ENCODE measurements around the gene FBXO31.
"Not testable (repeated sequence)": the region's sequence is repeated elsewhere in the genome, so short reads cannot be mapped to it uniquely, and the experiment has no call there.

Gene FBXO31

DNA sequence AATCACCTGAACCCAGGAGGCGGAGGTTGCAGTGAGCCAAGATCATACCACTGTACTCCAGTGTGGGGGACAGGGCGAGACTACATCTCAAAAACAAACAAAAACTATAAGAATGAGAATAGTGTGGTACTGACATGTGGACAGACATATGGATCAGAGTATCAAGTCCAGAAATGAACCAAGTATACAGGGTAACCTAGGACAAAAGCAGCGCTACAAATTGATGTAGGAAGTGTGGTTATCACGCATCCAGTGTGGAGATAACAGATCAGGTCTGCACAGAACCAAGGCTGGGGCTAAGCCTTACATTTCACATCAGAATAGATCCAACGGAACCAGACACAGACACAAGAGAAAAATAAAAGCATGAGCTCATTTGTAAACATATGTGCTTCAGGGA is 43.4 kb downstream of the FBXO31 start:
- DNase-seq = no peak

DNA sequence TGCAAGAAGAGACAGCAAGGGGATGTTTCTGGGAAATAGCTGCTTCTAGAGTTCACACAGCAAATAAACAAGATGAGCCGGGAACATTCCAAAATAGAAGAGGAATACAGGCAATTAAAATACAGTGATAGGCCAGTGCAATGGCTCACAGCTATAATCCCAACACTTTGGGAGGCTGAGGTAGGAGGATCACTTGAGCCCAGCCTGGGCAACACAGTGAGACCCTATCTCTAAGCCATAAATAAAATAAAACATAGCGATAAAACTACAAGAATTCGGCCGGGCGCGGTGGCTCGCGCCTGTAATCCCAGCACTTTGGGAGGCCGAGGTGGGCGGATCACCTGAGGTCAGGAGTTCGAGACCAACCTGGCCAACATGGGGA is 43.9 kb downstream of the FBXO31 start:
- not testable (repeated sequence) for DNase-seq

DNA sequence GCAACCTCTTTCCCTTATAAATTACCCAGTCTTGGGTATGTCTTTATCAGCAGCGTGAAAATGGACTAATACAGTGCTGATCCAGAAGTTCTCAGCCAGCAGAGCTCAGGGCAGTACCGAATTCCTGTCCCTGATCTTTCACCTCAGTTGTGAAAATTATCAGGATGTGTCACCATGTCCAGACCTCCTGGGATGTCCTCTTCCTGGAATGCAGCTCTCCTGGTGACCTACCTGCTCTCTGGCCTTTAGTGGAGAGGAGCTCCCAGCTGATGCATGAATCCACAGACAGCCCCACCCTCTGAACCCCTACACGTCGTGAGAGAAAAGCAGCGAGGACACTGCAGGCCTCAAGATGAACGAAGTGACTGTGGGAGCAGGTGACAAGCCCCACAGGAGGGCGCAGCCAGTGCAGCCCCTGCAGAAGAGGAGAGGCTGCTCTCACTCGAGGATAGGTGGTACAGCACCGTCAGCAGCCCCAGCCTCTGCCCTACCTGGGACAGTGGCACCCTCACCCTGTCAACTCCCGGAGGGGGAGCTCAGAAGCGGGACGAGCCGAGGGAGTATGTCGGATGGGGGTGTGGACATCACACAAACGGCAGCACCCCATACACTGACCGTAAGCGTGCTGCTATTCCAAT is 44.4 kb downstream of the FBXO31 start:
- no peak for DNase-seq

DNA sequence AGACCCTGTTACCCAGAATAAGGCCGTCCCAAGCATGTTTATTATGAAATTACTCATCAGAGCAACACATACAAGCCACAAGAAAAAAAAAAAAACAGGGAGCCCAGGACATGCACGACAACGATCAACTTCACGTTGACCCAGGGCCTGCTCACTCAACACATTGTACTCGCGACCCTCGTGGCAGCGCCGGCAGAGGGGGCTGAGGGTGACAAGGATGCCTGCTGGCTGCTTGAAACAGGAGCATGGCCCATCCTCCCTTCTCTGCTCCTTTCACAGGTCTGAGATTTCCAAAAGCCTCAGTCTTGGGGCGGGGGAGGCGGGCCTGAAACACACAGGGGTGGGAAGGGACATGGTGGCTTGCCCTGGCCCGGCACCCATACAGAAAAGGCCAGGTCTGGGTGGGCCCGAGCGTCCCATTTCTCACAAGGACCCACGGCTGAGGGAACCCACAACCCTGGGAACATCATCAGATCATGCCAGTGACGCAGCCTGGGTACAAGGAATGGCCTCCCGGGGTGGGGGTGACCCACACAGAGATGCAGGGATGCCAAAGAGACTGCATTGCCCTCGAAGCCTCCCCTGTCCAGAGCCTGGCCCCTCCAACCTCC is 45.3 kb downstream of the FBXO31 start:
- no peak for DNase-seq

DNA sequence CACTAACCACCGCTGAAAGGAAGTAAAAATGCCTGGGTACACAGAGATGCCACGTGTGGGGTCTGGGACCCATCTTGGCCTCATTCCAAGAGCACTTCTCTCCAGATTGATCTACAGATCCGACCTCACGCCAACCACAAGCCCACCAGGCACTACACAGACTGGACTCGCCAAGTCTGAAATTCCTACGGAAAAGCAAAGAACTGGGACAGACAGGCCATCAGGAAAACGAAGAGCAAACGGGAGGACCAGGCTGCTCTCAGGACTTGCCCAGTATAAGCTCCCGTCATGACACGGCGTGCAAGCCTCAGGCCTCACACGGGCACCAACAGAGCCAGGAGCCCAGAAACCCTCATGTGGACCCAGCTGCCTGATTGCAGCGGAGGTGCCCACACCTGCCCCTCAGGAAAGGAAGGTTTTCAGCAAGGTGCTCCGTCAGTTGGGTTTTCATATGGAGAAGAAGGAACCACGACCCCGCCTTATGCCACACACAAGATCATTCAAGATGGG is 46.3 kb downstream of the FBXO31 start:
- peak; percentile 67 for DNase-seq

DNA sequence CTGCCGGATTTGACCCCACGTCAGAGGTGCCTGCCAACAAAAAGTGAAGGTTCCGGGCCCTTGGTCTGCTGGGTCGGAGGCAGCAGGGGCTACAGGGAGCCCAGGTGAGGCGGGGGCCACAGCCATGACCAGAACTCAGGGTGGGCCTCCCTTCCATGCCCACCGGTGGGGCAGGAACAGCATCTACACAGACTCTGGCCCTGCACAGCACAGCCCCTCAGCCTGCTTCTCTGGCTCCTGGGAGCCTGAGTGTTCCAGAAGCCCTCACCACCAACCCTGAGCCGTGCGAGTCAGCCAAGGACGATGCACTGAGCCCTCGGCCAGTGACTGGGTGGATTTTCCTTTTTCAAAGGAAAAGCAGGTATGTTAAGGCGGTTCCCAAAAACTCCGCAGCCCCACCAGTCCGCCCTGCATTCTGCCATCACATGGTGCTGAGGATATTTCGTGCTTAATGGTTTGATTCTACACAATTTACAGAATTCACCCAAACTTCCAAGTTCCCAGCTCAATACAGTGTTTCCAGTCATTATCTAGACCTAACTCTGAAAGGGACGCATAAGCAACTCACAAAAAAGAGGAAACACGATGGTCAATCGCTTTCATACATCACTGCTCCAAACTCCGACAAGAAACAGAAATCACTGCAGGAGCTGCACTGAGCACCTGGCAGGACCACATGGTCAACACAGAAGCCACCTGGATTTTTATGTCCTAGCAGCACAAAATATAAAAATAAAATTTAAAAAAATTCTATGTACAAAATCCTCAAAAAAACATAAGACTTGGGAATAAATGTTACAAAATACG is 46.9 kb downstream of the FBXO31 start:
- DNase-seq = peak; percentile 32

DNA sequence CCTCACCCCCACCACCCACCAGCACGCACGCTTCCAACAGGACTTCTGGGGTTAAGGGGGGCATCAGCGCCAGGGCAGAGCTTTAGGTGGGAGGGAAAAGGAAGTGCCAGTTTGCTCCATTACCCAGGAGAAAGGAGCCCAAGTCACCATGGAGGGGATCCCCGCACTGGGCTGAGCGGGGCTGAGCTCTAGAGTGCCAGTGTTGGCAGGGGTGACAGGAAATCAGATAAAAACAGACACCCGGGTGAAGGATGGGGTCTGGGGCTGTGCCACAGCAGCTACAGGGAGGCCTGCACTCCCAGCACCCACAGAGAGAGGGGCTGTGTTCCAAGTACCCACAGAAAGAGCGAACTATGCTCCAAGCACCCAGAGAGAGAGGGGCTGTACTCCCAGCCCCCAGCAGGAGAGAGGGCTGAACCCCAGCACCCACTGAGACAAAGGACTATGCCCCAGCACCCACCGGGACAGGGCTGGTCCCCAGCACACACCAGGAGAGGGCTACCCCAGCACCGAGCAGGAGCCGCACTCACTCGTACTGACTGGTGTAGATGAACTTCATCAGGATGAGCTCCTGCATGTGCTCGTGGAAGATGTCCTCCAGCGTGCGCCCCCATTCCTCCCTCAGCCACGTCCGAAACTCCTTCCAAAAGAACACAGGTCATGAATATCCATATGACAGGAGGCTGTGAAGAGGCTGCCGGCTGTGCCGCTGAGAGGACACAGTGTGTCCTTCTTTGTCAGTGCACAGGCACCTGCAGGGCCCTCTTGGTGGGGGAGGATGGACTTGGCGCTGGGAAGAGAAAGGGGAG is 47.7 kb downstream of the FBXO31 start:
- DNase-seq = no peak

DNA sequence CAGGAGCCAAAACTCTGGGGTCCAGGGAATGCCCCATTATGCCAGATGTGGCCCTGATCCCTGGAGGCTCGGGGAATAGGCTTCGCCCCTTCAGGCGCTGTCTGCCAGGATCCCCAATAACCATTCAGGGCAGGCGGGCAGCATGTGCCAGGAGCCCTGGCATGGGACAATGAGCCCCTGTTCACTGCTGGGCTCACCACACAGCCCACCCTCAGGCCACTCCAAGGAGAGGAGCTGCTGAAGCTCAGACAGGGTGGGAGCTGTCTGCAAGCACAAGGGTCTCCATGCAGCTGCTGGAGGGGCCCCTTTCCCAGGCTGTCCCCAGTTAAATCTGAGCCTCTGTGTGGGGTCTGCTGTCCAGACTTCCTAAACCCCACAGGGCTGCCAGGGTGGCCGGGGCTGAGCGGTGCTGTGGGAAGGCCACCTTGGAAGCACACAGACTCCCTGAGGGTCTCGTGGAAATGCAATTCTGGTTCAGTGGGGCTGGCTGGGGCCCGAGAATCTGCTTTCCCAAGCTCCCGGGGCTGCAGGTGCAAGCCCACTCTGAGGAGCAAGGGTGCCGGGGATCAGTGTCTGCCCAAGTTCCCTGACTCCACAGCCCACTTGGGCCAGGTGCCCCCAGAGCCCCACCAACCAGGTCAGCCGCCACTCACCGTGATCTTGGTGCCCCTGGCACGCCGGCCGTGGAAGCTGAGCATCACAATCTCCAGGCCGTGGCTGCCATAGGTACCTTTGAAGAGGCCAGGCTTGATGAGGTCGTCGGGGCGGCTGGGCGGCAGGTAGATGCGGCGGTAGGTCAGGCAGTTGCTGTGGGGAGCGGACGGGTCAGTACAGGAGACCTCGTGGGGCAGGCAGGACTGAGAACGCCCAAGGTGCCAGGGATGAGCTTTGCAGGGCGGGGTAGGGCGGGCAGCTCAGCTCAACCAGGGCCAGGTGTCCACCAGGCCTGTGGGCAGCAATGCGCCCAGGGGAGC is 48.6 kb downstream of the FBXO31 start:
- DNase-seq = no peak

DNA sequence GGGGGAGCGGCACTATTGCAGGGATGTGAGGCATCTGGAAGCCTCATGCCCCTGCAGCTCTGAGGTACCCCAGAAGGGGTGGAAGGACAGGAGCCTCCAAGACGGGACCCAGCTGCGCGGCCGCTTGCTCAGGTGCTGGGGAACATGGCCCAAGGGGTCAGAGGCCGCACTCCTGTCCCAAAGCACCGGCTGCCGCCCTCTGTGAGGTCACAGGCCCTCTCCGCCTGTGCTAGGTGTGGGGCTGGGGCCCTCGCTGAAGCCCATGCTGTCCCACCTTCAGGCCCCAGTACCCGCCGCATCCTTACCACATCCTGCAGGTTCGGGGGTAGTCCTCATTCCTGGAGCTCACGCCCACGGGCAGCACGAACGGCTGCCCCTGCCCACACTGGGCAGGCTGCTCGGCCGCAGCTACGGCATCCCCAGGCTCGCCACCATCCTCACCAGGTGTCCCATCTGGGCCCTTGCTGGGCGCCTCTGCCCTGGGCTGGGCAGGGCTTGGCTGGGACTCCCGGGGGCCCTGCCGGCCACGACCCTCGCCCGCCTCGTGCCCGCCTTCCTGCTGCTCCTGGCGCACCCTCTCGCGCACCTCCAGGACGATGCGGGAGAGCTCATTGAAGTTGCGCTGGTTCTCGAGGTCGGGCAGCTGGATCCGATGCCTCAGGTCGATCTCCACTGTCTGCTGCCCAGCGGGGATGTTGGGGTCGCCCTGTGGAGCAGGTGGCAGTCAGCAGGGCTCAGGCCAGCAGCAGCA is 49.8 kb downstream of the FBXO31 start:
- no peak for DNase-seq

DNA sequence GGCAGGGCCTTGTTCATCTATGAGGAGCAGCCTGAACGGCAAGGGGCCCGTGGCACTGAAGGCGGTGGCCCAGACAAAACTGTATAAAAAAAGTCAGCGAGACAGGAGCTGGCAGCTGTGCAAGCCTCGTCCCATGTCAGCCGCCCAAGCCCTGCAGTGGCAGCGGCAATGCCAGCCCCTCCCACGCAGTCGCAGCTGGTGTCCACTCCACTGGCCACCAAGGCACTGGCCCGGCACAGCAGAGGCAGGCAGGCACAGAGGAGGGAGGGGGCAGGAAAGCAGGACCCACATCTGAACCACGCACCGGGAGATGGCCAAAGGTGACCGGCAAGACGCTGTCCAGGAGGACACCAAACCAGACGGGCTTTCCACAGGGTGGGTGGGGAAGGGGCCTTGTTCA is 50.5 kb downstream of the FBXO31 start:
- DNase-seq = no peak

DNA sequence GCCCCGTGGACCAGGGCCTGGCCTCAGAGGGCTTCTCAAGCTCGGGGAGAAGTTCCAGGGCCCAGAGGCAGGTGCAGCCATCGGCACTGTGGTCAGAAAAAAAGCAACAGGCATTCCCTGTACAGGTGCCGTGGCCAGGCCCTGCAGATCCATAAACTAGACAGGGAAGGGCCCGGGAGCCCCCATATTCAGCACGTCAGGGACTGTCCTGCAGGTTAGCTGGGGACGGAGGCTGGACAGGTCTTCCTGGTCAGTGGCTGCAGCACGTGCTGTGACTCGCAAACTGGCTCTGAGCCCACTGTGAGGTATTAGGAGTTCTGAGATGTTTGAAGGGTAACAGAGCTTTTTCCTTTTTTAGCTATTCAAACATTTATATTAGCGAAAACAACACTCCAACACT is 51.4 kb downstream of the FBXO31 start:
- DNase-seq = no peak

DNA sequence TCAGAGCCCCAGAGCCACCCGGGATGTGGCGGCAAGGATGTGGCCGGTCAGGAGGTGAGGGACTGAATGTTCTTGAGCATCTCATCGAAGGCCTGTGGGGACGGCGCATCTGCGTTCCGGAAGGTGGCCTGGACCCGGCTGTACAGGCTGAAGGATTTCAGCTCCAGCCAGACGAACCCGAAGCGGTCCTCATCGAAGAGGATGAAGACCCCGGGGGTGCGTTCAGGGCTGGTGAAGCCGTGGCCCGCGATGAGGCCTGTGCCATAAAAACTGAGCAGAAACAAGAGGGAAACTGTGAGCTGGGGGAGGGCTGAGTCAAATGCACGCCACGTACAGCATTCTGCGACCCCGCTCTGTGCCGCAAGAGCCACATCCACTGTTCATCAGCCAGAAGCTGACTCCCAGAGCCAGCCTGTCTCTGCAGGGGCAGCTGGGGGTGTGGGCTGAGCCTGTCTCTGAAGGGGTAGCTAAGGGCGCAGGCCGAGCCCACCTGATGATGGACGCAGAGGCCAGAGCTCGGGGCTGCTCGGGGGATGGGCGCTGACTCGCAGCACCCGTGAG is 52.3 kb downstream of the FBXO31 start:
- DNase-seq = no peak

DNA sequence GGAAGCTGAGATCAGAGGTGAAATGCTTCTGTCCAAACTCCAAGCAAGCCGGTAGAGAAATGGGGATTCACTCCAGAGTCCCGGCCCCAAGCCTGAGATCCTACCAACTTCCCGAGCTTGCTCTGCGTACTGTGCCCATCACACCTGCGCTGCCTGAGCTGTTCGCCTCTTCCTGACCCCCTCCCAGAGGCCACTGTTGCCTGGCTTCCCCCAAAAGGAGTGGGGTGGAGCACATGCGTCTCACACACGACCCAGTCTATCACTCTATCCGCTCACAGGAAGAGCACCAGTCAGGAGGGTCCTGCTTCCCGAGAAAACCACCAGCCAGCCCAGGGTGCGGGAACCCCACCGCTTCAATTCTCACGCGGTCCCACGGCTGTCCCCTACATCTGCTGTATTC is 52.9 kb downstream of the FBXO31 start:
- no peak for DNase-seq

DNA sequence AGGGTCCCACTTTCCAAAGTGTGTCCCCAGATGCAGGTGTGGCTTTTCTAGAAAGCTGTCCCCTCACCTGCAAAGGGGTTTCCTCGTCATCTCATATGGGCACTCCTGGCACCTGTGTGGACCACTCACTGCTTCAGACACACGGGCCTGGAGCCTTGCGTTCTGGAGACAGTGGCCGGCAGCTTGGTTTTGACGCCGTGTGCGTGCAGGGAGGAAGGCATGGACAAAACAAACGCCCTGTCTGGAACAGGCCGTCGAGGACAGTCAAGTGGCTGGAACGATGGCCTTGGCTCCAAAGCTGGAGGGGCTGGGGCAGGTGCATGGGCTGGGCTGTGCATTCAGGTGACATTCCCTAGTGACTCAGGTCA is 53.3 kb downstream of the FBXO31 start:
- DNase-seq = no peak

DNA sequence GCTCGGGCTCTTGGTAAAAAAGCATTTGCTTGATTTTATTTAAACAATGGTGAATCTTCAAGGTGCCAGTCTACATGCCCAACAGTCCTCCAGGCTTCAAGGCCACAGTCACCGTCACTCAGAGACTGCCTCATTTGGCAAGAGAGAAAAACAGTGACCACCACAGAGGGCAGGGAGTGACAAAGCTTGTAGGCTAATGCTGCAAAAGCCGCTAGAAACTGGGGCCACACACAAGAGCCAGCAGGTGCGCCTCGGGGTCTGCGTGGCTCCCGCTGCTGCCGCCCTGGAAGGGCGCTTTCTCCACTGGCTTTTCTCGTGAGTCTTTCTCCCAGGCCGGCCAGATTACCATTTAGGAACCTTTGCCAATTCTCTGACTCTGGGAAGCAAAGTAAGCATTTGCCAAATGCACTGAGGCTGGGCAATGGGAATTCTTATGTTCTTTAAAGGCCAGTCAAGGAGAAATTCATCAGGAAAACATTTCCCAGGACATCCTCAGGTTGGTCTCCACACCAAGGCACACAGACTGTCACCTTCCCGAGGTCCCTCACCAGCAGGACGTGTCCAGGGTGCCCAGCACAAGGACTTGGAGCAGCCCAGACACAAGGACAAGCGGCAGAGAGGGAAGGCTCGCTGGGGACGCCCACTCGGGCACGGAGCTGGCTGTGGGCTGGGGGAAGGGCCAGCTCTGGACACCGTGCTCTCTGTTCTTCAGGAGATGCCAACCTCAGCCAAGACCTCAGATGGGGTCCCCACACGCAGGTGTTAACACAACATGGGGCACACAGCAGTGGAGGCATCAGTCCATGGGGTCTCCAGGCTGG is 53.9 kb downstream of the FBXO31 start:
- no peak for DNase-seq

DNA sequence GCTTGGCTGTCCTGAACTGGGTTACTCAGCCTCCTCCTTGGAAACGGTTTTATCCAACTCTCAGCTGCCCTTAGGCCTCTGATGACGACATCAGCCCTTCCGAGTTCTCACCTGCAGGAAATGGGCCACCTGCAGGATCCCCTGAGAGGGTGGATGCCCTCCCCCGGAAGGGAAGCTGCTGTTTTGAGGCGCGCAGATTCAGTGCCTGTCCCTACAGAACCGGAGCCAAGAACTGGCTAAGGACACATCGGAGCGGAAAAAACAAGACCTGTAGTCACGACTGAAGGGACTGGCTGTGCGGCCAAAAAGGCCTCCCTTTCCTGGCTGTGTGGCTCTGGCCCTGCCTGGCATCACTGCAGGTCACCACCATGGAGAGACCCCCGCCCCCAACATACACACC is 54.7 kb downstream of the FBXO31 start:
- no peak for DNase-seq

DNA sequence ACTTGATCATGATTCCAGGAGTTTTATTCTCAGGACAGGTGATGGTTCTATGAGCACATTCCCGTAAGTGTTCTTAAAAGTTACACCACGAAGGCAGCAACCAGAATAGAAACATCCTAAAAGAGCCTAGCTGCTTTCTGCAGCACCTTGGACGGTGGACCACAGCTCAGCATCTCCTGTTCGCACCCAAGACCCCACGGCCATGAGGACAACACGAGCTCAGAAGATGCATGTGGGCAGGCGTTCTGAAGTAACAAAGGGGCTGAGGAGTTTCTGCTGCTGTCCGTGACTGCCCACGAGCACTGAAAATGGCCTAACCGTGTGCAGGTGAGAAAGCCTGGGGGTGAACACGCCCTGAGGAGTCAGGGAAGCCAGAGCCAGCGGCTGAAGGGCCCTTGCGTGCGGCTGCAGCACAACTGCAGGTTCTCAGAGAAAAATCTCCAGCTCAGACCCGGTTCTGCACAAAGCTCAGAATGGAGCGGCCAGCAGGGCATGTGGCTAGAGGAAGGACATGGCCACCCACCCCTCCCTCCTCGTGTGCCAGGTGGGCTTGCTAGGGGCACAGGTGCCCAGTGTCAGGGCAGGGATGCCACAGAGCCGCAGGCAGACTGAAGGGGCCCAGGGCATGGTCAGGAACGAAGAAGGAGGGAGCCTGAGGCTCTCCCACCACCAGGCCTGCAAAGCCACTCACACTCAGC is 55.6 kb downstream of the FBXO31 start:
- no peak for DNase-seq

DNA sequence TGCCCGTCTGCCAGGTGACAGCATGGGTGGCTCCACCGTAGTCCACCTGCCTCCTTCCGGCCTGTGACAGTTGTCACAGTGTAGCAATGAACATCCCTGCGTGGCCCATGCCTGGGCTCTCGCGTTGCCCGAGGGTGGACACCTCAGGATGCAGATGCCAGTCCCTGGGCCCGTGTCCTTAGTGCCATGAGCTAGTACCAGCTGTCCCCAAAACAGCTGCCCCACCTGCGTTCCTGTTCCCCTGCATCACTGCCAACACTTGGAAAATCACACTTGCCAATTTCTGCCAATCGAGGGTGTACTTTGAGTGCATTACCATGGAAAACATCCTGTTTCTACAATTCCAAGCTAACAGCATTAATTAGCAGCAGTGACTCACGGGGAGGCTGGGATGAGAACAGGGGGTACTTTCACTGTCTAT is 57.4 kb downstream of the FBXO31 start:
- no peak for DNase-seq

DNA sequence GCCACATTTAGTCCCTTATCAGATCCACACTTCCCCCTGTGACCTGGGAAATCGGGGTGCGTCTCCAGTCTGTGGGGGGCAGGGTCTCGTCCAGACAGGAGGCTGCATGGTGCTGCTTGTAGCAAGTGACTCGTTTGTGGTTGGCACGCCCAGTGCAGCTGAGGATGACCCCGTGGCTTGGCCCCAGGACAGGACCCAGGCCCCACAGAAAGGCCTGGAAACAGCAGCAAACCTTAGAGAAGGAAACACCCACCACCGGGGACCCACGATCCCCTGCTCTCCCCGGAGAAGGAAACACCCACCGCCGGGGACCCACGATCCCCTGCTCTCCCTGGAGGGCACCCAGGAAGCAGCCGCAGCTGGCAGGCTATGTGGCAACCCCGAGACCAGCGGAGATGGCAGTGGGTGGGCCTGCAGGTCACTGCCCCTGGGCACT is 58.1 kb downstream of the FBXO31 start:
- peak; percentile 63 for DNase-seq
